H9 (cell line): ENCODE data around the gene SPRED1. TPM values are rescaled to one million over a fixed set of nuclear protein-coding genes. Genes with fewer than 3 reads are reported as not detected.

Experiments
- DNase-seq: peaks from one replicate; pipeline ENCODE4 v3.0.0-alpha.2; 2017
- H2AFZ ChIP-seq: one replicate; pipeline ENCODE4 v1.6.1; 2013; ENCODE audit warnings: mild to moderate bottlenecking, low read length, control low read depth, moderate library complexity
- H2AK5ac ChIP-seq: 2 replicates; pipeline ENCODE4 v1.6.1; 2013; ENCODE audit warnings: low read length, control low read depth, mixed read lengths; ENCODE audit not compliant: insufficient read length
- H2BK120ac ChIP-seq: one replicate; pipeline ENCODE4 v1.6.1; 2013; ENCODE audit warnings: low read depth, mild to moderate bottlenecking, low read length, control low read depth, inconsistent platforms; ENCODE audit not compliant: poor library complexity, severe bottlenecking
- H2BK12ac ChIP-seq: 2 replicates; pipeline ENCODE4 v1.6.1; 2013; ENCODE audit warnings: low read length, control low read depth, mixed read lengths, low read depth; ENCODE audit not compliant: insufficient read length
- H2BK15ac ChIP-seq: 2 replicates; pipeline ENCODE4 v1.6.1; 2013; ENCODE audit warnings: low read depth, low read length, control low read depth
- H2BK20ac ChIP-seq: one replicate; pipeline ENCODE4 v1.6.1; 2013; ENCODE audit warnings: low read depth, mild to moderate bottlenecking, low read length, control low read depth, inconsistent platforms; ENCODE audit not compliant: poor library complexity, severe bottlenecking
- H2BK5ac ChIP-seq: 2 replicates; pipeline ENCODE4 v1.6.1; 2013; ENCODE audit warnings: low read length, control low read depth, mixed read lengths; ENCODE audit not compliant: insufficient read length
- H3K14ac ChIP-seq: 2 replicates; pipeline ENCODE4 v1.6.1; 2013; ENCODE audit warnings: low read length, control low read depth; ENCODE audit not compliant: insufficient read depth
- H3K18ac ChIP-seq: 2 replicates; pipeline ENCODE4 v1.6.1; 2013; ENCODE audit warnings: low read depth, mild to moderate bottlenecking, mixed read lengths, low read length, control low read depth; ENCODE audit not compliant: insufficient read length
- H3K23ac ChIP-seq: 2 replicates; pipeline ENCODE4 v1.6.1; 2013; ENCODE audit warnings: low read length, control low read depth, mixed read lengths, low read depth; ENCODE audit not compliant: insufficient read length
- H3K23me2 ChIP-seq: 2 replicates; pipeline ENCODE4 v1.6.1; 2013; ENCODE audit warnings: low read depth, mild to moderate bottlenecking, mixed read lengths, low read length, control low read depth; ENCODE audit not compliant: insufficient read length, poor library complexity, severe bottlenecking
- H3K27ac ChIP-seq: 2 replicates; pipeline ENCODE4 v1.5.1; 2013; ENCODE audit warnings: low read length, control low read depth, mixed read lengths, low read depth; ENCODE audit not compliant: insufficient read length
- H3K27me3 ChIP-seq: 2 replicates; pipeline ENCODE4 v1.6.1; 2013; ENCODE audit warnings: low read length, control low read depth, inconsistent platforms; ENCODE audit not compliant: insufficient read depth
- H3K4ac ChIP-seq: 2 replicates; pipeline ENCODE4 v1.6.1; 2013; ENCODE audit warnings: low read depth, mild to moderate bottlenecking, control low read depth, inconsistent platforms, low read length, moderate library complexity
- H3K4me1 ChIP-seq: 2 replicates; pipeline ENCODE4 v1.6.1; 2013; ENCODE audit warnings: low read length, control low read depth, inconsistent platforms; ENCODE audit not compliant: insufficient read depth
- H3K4me2 ChIP-seq: 2 replicates; pipeline ENCODE4 v1.6.1; 2013; ENCODE audit warnings: low read length, control low read depth, mixed read lengths; ENCODE audit not compliant: insufficient read length, insufficient read depth
- H3K56ac ChIP-seq: 2 replicates; pipeline ENCODE4 v1.6.1; 2013; ENCODE audit warnings: low read depth, mild to moderate bottlenecking, mixed read lengths, low read length, control low read depth; ENCODE audit not compliant: insufficient read length
- H3K79me1 ChIP-seq: 2 replicates; pipeline ENCODE4 v1.6.1; 2013; ENCODE audit warnings: low read depth, mild to moderate bottlenecking, moderate library complexity, low read length, control low read depth, inconsistent platforms; ENCODE audit not compliant: insufficient read depth, poor library complexity, severe bottlenecking
- H3K79me2 ChIP-seq: 2 replicates; pipeline ENCODE4 v1.6.1; 2013; ENCODE audit warnings: low read length, control low read depth, inconsistent platforms; ENCODE audit not compliant: insufficient read depth
- H3K9ac ChIP-seq: 2 replicates; pipeline ENCODE4 v1.6.1; 2013; ENCODE audit warnings: low read length, control low read depth, mixed read lengths; ENCODE audit not compliant: insufficient read length; ENCODE audit errors: extremely low read depth
- H3K9me3 ChIP-seq: one replicate; pipeline ENCODE4 v1.6.1; 2013; ENCODE audit warnings: low read depth, low read length, inconsistent platforms; ENCODE audit not compliant: control insufficient read depth
- H3T11ph ChIP-seq: one replicate; pipeline ENCODE4 v1.6.1; 2013; ENCODE audit warnings: mild to moderate bottlenecking, low read length, control low read depth, inconsistent platforms
- H4K20me1 ChIP-seq: one replicate; pipeline ENCODE4 v1.6.1; 2013; ENCODE audit not compliant: control insufficient read depth, insufficient read length, insufficient read depth
- H4K5ac ChIP-seq: 2 replicates; pipeline ENCODE4 v1.6.1; 2013; ENCODE audit warnings: low read depth, mild to moderate bottlenecking, mixed read lengths, low read length, control low read depth; ENCODE audit not compliant: insufficient read length
- H4K8ac ChIP-seq: replicated peaks from 2 replicates; pipeline ENCODE4 v1.6.1; 2013; ENCODE audit warnings: low read length, control low read depth, mixed read lengths, low read depth; ENCODE audit not compliant: insufficient read length
- H4K91ac ChIP-seq: 2 replicates; pipeline ENCODE4 v1.6.1; 2013; ENCODE audit warnings: low read depth, mild to moderate bottlenecking, moderate library complexity, mixed read lengths, low read length, control low read depth; ENCODE audit not compliant: insufficient read length
- H3K27ac Mint-ChIP-seq, 3 experiments: 2 replicates in 2 of 3; 3 replicates in 1 of 3; pipeline ENCODE4 v1.8.0; 2020 to 2021; ENCODE audit warnings: mixed read lengths in 3 of 3, mild to moderate bottlenecking in 1 of 3, moderate library complexity in 1 of 3
- H3K27me3 Mint-ChIP-seq: 2 replicates; pipeline ENCODE4 v1.8.0; 2021; ENCODE audit warnings: low read depth, mild to moderate bottlenecking, moderate library complexity, mixed read lengths
- H3K36me3 Mint-ChIP-seq, 3 experiments: 2 replicates in 2 of 3; 3 replicates in 1 of 3; pipeline ENCODE4 v1.8.0; 2020 to 2021; ENCODE audit warnings: low read depth in 3 of 3, mixed read lengths in 3 of 3; ENCODE audit not compliant: insufficient read depth in 1 of 3
- H3K4me1 Mint-ChIP-seq, 2 experiments: 2 replicates each; pipeline ENCODE4 v1.8.0; 2020; ENCODE audit warnings: mixed read lengths in 2 of 2
- H3K4me3 Mint-ChIP-seq, 2 experiments: 2 replicates in 1 of 2; 3 replicates in 1 of 2; pipeline ENCODE4 v1.8.0; 2020 to 2021; ENCODE audit warnings: mild to moderate bottlenecking in 2 of 2, mixed read lengths in 2 of 2, moderate library complexity in 1 of 2
- H3K9me3 Mint-ChIP-seq, 2 experiments: 2 replicates in 1 of 2; 3 replicates in 1 of 2; pipeline ENCODE4 v1.8.0; 2020; ENCODE audit warnings: mild to moderate bottlenecking in 2 of 2, mixed read lengths in 2 of 2, moderate library complexity in 1 of 2
- CTCF ChIP-seq: fragments of 200-600 bp; sonication (generic); conservative IDR thresholded peaks from 3 replicates; pipeline ENCODE4 v1.8.0; 2021; ENCODE audit warnings: antibody characterized with exemption, mild to moderate bottlenecking
- WGBS: extraction: QIAGEN DNeasy Blood & Tissue Kit; methylation state at CpG from one replicate; pipeline ENCODE4 v1.1.7; 2013; ENCODE audit warnings: missing lambda C conversion rate, low lambda C conversion rate, mixed read lengths; ENCODE audit not compliant: insufficient read length; ENCODE audit errors: extremely low coverage; 5-methylcytosine and 5-hydroxymethylcytosine counted together
- total RNA-seq: library from RNA; stranded (reverse); gene quantifications from 2 replicates; pipeline ENCODE4 v1.2.1, GENCODE V29; 2021

The SPRED1 gene
- total RNA-seq, 1 experiment from 2014 or later = 41.0 TPM

- Histone ChIP-seq H3K27me3 (no peaks in the 10 kb centered on the region), H3K18ac (no peak overlapping the region), H3T11ph (no peak overlapping the region), H2BK12ac (no peak overlapping the region), H2AK5ac (no peak overlapping the region), H4K5ac (no peak overlapping the region), H4K8ac (no peak overlapping the region), H2BK5ac (no peak overlapping the region), H2BK120ac (no peak overlapping the region), H2BK15ac (no peak overlapping the region), H4K91ac (no peak overlapping the region), H3K9me3 (no peaks in the 10 kb centered on the region), H3K56ac (no peak overlapping the region), H4K20me1 (no peaks in the 10 kb centered on the region), H3K14ac (no peak overlapping the region), H3K23me2 (no peaks in the 10 kb centered on the region), H2BK20ac (no peak overlapping the region), H3K79me2 (no peaks in the 10 kb centered on the region), H2AFZ (no peak overlapping the region), H3K23ac (no peak overlapping the region), H3K4me2 (no peak overlapping the region), H3K4ac (no peak overlapping the region), H3K9ac (no peak overlapping the region), H3K27ac (no peak overlapping the region), H3K4me1 (no peaks in the 10 kb centered on the region), H3K79me1 (no peaks in the 10 kb centered on the region)
- no peak for TF ChIP-seq CTCF
- Mint-ChIP-seq H3K36me3 (peaks cover 0 to 3% (median 0%) of the 10 kb centered on the region in 3 experiments; a peak in 4 of 7 replicates), H3K9me3 (peaks cover 3 to 8% of the 10 kb centered on the region in 2 experiments), H3K27ac (no peak overlapping the region), H3K4me1 (0 out of 4 replicates have a peak, but pooled peaks cover 0 to under 1% of the 10 kb centered on the region in 2 experiments), H3K4me3 (no peak overlapping the region), H3K27me3 (no peaks in the 10 kb centered on the region)
- no peak for DNase-seq
- WGBS = no CpG with 5 or more reads among the region's 7 CpGs
Observed at GRCh38 chr15:38406436-38406835, 153.8 kb downstream of the SPRED1 start.

Other genes with a start within 250 kb of the SPRED1 start
- gene FAM98B, start 201.3 kb downstream of the SPRED1 start, total RNA-seq = 50.0 and 51.1 TPM in 2 replicates